Neuronal stem cell (in vitro differentiated cells): Measurements from ENCODE around the gene OFD1.

ENCODE experiments used
- DNase-seq: peaks from one replicate; pipeline ENCODE4 v3.0.0-alpha.2; 2013; ENCODE audit warnings: low spot score
- H2AFZ ChIP-seq: one replicate; pipeline ENCODE4 v1.6.1; 2013; ENCODE audit warnings: mild to moderate bottlenecking, low read length, inconsistent platforms
- H2AK5ac ChIP-seq: 2 replicates; pipeline ENCODE4 v1.6.1; 2013; ENCODE audit warnings: low read depth, mild to moderate bottlenecking, inconsistent platforms, low read length, moderate library complexity, mixed read lengths
- H2BK120ac ChIP-seq: 2 replicates; pipeline ENCODE4 v1.6.1; 2013; ENCODE audit warnings: low read depth, mild to moderate bottlenecking, inconsistent platforms, low read length, moderate library complexity, mixed read lengths
- H2BK12ac ChIP-seq: one replicate; pipeline ENCODE4 v1.6.1; 2013; ENCODE audit warnings: low read length, inconsistent platforms
- H2BK15ac ChIP-seq: 2 replicates; pipeline ENCODE4 v1.6.1; 2013; ENCODE audit warnings: mild to moderate bottlenecking, low read length, inconsistent platforms, mixed read lengths
- H2BK5ac ChIP-seq: one replicate; pipeline ENCODE4 v1.6.1; 2013; ENCODE audit warnings: inconsistent platforms, mild to moderate bottlenecking, low read length, moderate library complexity
- H3K14ac ChIP-seq: one replicate; pipeline ENCODE4 v1.6.1; 2013; ENCODE audit warnings: low read length, inconsistent platforms
- H3K18ac ChIP-seq: 2 replicates; pipeline ENCODE4 v1.6.1; 2013; ENCODE audit warnings: low read length, inconsistent platforms
- H3K23ac ChIP-seq: 2 replicates; pipeline ENCODE4 v1.6.1; 2013; ENCODE audit warnings: low read depth, mild to moderate bottlenecking, mixed read lengths, low read length, inconsistent platforms; ENCODE audit not compliant: poor library complexity
- H3K27ac ChIP-seq: replicated peaks from 3 replicates; pipeline ENCODE4 v1.5.1; 2013; ENCODE audit warnings: low read length, inconsistent platforms
- H3K27me3 ChIP-seq, 3 experiments: 2 replicates each; pipeline ENCODE4 v1.6.1; 2013; ENCODE audit warnings: low read length in 3 of 3, mild to moderate bottlenecking in 2 of 3, inconsistent platforms in 1 of 3, low read depth in 1 of 3, mixed read lengths in 1 of 3, moderate library complexity in 1 of 3; ENCODE audit not compliant: control insufficient read depth in 3 of 3, insufficient read depth in 3 of 3
- H3K36me3 ChIP-seq, 2 donors: replicated peaks in 1 of 2; 2 replicates each; pipeline ENCODE4 v1.6.1; 2013; ENCODE audit warnings: low read length in 2 of 2; ENCODE audit not compliant: control insufficient read depth in 2 of 2, insufficient read depth in 2 of 2
- H3K4ac ChIP-seq: 2 replicates; pipeline ENCODE4 v1.6.1; 2013; ENCODE audit warnings: inconsistent platforms, mild to moderate bottlenecking, low read length, moderate library complexity
- H3K4me1 ChIP-seq, 2 donors: 1 replicate in 1 of 2; 2 replicates in 1 of 2; pipeline ENCODE4 v1.6.1; 2013; ENCODE audit warnings: low read length in 2 of 2, low read depth in 1 of 2; ENCODE audit not compliant: control insufficient read depth in 2 of 2, insufficient read depth in 1 of 2
- H3K4me2 ChIP-seq: one replicate; pipeline ENCODE4 v1.6.1; 2013; ENCODE audit warnings: mild to moderate bottlenecking, low read length, inconsistent platforms; ENCODE audit not compliant: insufficient read depth, poor library complexity, severe bottlenecking
- H3K4me3 ChIP-seq, 2 donors: 2 replicates each; pipeline ENCODE4 v1.5.1; 2013; ENCODE audit warnings: low read length in 2 of 2, mild to moderate bottlenecking in 2 of 2, inconsistent platforms in 1 of 2, moderate library complexity in 1 of 2
- H3K79me1 ChIP-seq: one replicate; pipeline ENCODE4 v1.6.1; 2013; ENCODE audit warnings: low read depth, mild to moderate bottlenecking, inconsistent platforms, low read length, moderate library complexity
- H3K9ac ChIP-seq: one replicate; pipeline ENCODE4 v1.6.1; 2013; ENCODE audit warnings: mild to moderate bottlenecking, low read depth, low read length, inconsistent platforms; ENCODE audit not compliant: poor library complexity
- H3K9me3 ChIP-seq, 2 donors: replicated peaks in 1 of 2; 2 replicates each; pipeline versions ENCODE3 to v1.6.1; 2013; ENCODE audit warnings: low read length in 2 of 2, mild to moderate bottlenecking in 2 of 2, inconsistent platforms in 1 of 2, low read depth in 1 of 2, mixed read lengths in 1 of 2, moderate library complexity in 1 of 2; ENCODE audit not compliant: control insufficient read depth in 2 of 2, insufficient read depth in 1 of 2
- H4K8ac ChIP-seq: one replicate; pipeline ENCODE4 v1.6.1; 2013; ENCODE audit warnings: low read depth, mild to moderate bottlenecking, inconsistent platforms, low read length, moderate library complexity
- H4K91ac ChIP-seq: one replicate; pipeline ENCODE4 v1.6.1; 2013; ENCODE audit warnings: low read length, low read depth, mild to moderate bottlenecking, inconsistent platforms; ENCODE audit not compliant: poor library complexity
- WGBS, 2 donors: extraction: QIAGEN DNeasy Blood & Tissue Kit; methylation state at CpG; one replicate each; pipeline ENCODE4 v1.1.7; 2013; ENCODE audit warnings: missing lambda C conversion rate in 2 of 2, mixed read lengths in 1 of 2; ENCODE audit not compliant: insufficient read length in 2 of 2, insufficient replicate concordance in 1 of 2; ENCODE audit errors: extremely low coverage in 2 of 2; 5-methylcytosine and 5-hydroxymethylcytosine counted together

OFD1 gene

DNA sequence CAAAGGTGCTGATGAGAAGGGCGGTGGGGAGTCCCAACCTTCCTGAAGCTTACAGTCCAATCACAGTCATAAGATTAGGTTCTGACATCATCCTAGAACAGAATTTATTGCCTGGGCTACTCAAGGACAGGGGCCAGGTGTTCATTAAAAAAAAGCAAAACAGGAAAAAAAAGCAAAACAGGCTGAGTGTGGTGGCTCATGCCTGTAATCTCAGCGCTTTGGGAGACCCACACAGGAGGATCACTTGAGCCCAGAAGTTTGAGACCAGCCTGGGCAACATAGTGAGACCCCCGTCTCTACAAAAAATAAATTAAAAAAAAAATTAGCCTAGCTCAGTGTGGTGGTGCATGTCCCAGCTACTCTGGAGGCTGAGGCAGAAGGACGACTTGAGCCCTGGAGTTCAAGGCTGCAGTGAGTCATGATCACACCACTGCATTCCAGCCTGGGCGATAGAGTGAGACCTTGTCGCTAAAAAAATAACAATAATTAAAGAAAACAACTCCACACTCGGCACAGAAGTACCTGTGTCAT lies 42.6 kb upstream of the OFD1 start:
- H3K79me1 ChIP-seq, result no peaks in the 10 kb centered on the region
- H3K14ac ChIP-seq, result no peak overlapping the region
- H4K8ac ChIP-seq, result no peak overlapping the region
- no peaks in the 10 kb centered on the region for H3K9me3 ChIP-seq
- H3K27ac ChIP-seq, result no peak overlapping the region
- no peak overlapping the region for H3K9ac ChIP-seq
- H2AK5ac ChIP-seq, result no peak overlapping the region
- H3K4me3 ChIP-seq, result no peak overlapping the region
- no peaks in the 10 kb centered on the region for H3K36me3 ChIP-seq
- peaks cover 0 to 12% of the 10 kb centered on the region in 2 donors for H3K4me1 ChIP-seq
- no peak overlapping the region for H2BK5ac ChIP-seq
- no peak overlapping the region for H3K23ac ChIP-seq
- H3K18ac ChIP-seq, result no peak overlapping the region
- H3K27me3 ChIP-seq, result peaks cover 0 to 2% (median 0%) of the 10 kb centered on the region in 3 experiments
- no peak overlapping the region for H2BK15ac ChIP-seq
- no peak overlapping the region for H2BK120ac ChIP-seq
- H2BK12ac ChIP-seq, result no peak overlapping the region
- WGBS, 2 donors, result no CpG with 5 or more reads among the region's 7 CpGs
- no peak overlapping the region for H3K4me2 ChIP-seq
- H3K4ac ChIP-seq, result no peak overlapping the region
- DNase-seq, result no peak
- H4K91ac ChIP-seq, result no peak overlapping the region
- H2AFZ ChIP-seq, result no peak overlapping the region

DNA sequence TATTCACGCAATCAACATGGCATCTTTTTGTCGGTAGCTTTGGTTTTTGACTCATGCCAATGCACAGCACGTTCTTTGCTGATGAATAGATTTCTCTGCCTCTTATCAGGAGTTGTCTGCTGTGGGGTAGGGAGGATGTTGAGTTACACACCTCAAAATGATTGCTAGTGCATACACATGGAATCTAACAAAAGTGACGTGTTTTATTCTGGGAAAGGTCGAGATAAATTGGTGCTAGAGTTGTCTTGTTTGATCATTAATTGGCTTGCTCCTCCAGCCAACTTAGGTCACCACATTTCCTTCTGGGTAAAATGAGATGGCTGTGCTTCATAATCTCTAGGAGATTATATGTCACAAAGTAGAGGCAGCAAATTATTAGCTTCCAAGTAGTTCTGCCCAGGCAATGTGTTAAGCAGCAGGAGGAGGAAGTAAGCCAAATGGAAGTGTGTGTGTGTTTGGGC lies 41.7 kb upstream of the OFD1 start:
- Histone ChIP-seq H2BK120ac (no peak overlapping the region), H3K9ac (no peak overlapping the region), H3K79me1 (no peaks in the 10 kb centered on the region), H2BK5ac (no peak overlapping the region), H3K4me2 (no peak overlapping the region), H4K91ac (no peak overlapping the region), H4K8ac (no peak overlapping the region), H2BK15ac (no peak overlapping the region), H3K36me3 (peaks cover 0 to 3% of the 10 kb centered on the region in 2 donors), H3K27me3 (peaks cover 0 to 2% (median 0%) of the 10 kb centered on the region in 3 experiments), H3K18ac (no peak overlapping the region), H2AFZ (no peak overlapping the region), H2BK12ac (no peak overlapping the region), H3K9me3 (no peaks in the 10 kb centered on the region), H3K4me3 (no peak overlapping the region), H3K23ac (no peak overlapping the region), H2AK5ac (no peak overlapping the region), H3K14ac (no peak overlapping the region), H3K4ac (no peak overlapping the region), H3K4me1 (peaks cover 0 to 12% of the 10 kb centered on the region in 2 donors), H3K27ac (no peak overlapping the region)
- WGBS, 2 donors, result no CpG with 5 or more reads among the region's 5 CpGs
- no peak for DNase-seq

DNA sequence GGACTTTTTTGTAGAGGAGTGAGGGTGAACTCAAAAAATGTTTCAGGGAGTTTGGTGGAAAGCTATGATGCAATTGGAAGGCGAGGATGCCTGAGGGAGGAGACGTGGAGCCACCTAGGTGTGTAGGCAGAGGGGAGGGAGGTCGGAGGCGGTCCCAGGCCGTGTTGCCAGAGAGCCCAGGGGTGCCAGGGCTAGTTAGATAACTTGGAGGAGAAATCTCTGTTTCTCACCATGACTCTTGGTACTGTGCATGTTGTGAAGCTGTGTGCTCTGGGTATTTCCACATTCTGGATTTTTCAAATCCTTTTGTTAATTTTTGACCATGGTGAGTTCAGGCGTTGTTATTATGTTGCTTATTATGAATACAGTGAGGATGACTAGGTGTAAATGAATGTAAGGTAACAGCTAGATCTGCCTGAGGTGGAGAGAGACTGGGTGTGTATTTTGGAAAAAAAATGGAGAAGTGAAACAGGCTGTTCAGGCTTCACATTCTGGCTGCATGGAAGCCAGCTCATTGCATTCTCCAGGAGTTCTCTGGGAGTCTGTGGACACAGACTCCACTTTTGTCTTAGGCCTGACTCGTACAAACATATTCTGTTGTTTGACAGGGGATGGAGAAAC lies 41.1 kb upstream of the OFD1 start:
- Histone ChIP-seq H3K9me3 (no peaks in the 10 kb centered on the region), H2BK12ac (no peak overlapping the region), H3K14ac (no peak overlapping the region), H3K4me3 (no peak overlapping the region), H2AFZ (no peak overlapping the region), H3K4me2 (no peak overlapping the region), H3K18ac (no peak overlapping the region), H3K4ac (no peak overlapping the region), H3K27me3 (peaks cover 0 to under 1% (median 0%) of the 10 kb centered on the region in 3 experiments), H4K8ac (no peak overlapping the region), H2BK15ac (no peak overlapping the region), H3K4me1 (peaks cover 0 to 12% of the 10 kb centered on the region in 2 donors), H3K27ac (no peak overlapping the region), H3K36me3 (peaks cover 0 to 8% of the 10 kb centered on the region in 2 donors), H2BK5ac (no peak overlapping the region), H3K23ac (no peak overlapping the region), H2AK5ac (no peak overlapping the region), H4K91ac (no peak overlapping the region), H3K79me1 (no peaks in the 10 kb centered on the region), H2BK120ac (no peak overlapping the region), H3K9ac (no peak overlapping the region)
- no peak for DNase-seq
- WGBS, 2 donors, result no CpG with 5 or more reads among the region's 7 CpGs

DNA sequence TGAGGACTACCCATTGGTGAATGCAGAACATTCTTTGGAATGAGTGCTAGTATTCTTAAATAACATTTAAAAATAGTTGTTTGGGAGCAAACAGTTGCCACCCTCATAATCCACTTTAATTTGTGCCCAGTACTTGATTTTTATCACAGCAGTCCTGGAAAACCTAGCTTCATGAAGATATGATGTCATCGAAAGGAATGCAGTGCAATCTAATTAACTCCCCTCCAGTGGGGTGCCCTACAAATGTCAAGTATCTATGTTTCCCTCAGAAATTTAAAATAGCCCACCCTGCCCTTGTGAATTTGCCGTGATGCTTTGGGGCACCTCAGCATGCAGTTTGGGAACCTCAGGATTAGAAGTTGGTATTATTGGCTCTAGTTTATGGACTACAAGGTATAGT lies 40.2 kb upstream of the OFD1 start:
- no peak overlapping the region for H3K18ac ChIP-seq
- H3K79me1 ChIP-seq, result no peaks in the 10 kb centered on the region
- DNase-seq, result no peak
- no peak overlapping the region for H3K9ac ChIP-seq
- no peak overlapping the region for H3K4me2 ChIP-seq
- no peak overlapping the region for H3K4me3 ChIP-seq
- H3K4me1 ChIP-seq, result peaks cover 0 to 12% of the 10 kb centered on the region in 2 donors
- H3K27ac ChIP-seq, result no peak overlapping the region
- H4K8ac ChIP-seq, result no peak overlapping the region
- peaks cover 0 to 9% of the 10 kb centered on the region in 2 donors for H3K36me3 ChIP-seq
- no peak overlapping the region for H3K4ac ChIP-seq
- no peak overlapping the region for H2BK15ac ChIP-seq
- no peak overlapping the region for H2AFZ ChIP-seq
- no CpG with 5 or more reads among the region's 2 CpGs for WGBS, 2 donors
- H3K9me3 ChIP-seq, result no peaks in the 10 kb centered on the region
- H2BK5ac ChIP-seq, result no peak overlapping the region
- H4K91ac ChIP-seq, result no peak overlapping the region
- no peak overlapping the region for H3K23ac ChIP-seq
- H2BK12ac ChIP-seq, result no peak overlapping the region
- no peaks in the 10 kb centered on the region for H3K27me3 ChIP-seq
- H2BK120ac ChIP-seq, result no peak overlapping the region
- H3K14ac ChIP-seq, result no peak overlapping the region
- no peak overlapping the region for H2AK5ac ChIP-seq
